HepG2 (cell line): ENCODE measurements around the gene GLDN. TPM values are rescaled to one million over a fixed set of nuclear protein-coding genes. Genes with fewer than 3 reads are reported as not detected.

Experiments
- ARID4A ChIP-seq: sonication (generic); formaldehyde crosslinking; IDR thresholded peaks from 2 replicates; pipeline ENCODE4 v1.5.0; 2020; ENCODE audit warnings: mild to moderate bottlenecking, missing genetic modification reagents, borderline replicate concordance
- BATF2 ChIP-seq: sonication (generic); formaldehyde crosslinking; IDR thresholded peaks from 2 replicates; pipeline ENCODE4 v1.8.0; 2022; ENCODE audit warnings: mild to moderate bottlenecking, missing genetic modification reagents, moderate library complexity
- CEBPB ChIP-seq: IDR thresholded peaks from 2 replicates; pipeline ENCODE4 v1.6.1; 2011; ENCODE audit warnings: low read depth, low read length, improper control_type of control experiment, borderline replicate concordance
- CEBPG ChIP-seq: IDR thresholded peaks from 2 replicates; pipeline ENCODE4 v1.6.1; 2016
- CREM ChIP-seq, 2 experiments: sonication (generic) in 1 of 2; formaldehyde crosslinking in 1 of 2; IDR thresholded peaks; 2 replicates each; pipeline versions ENCODE4 v1.4.0 to v1.6.1; 2016 to 2020; ENCODE audit warnings: antibody characterized with exemption in 1 of 2, mild to moderate bottlenecking in 1 of 2, missing genetic modification reagents in 1 of 2
- DNMT3B ChIP-seq: conservative IDR thresholded peaks from 2 replicates; pipeline ENCODE4 v1.6.1; 2016; ENCODE audit warnings: missing biosample characterization, control low read depth
- EP300 ChIP-seq, 3 experiments: sonication (generic) in 1 of 3; formaldehyde crosslinking in 1 of 3; IDR thresholded peaks; 2 replicates each; pipeline versions ENCODE4 v1.5.1 to v1.6.1; 2011 to 2020; ENCODE audit warnings: low read depth in 2 of 3, low read length in 2 of 3, borderline replicate concordance in 1 of 3, improper control_type of control experiment in 1 of 3, mild to moderate bottlenecking in 1 of 3, missing genetic modification reagents in 1 of 3, moderate library complexity in 1 of 3
- FOSL2 ChIP-seq: sonication (generic); formaldehyde crosslinking; IDR thresholded peaks from 2 replicates; pipeline ENCODE4 v1.4.0; 2020; ENCODE audit warnings: missing genetic modification reagents
- GATA4 ChIP-seq: sonication (generic); IDR thresholded peaks from 2 replicates; pipeline ENCODE4 v1.6.1; 2016; ENCODE audit warnings: antibody characterized with exemption, low read depth, borderline replicate concordance
- HNRNPL ChIP-seq: fragments of 200-400 bp; formaldehyde crosslinking; IDR thresholded peaks from 2 replicates; pipeline ENCODE4 v1.6.1; 2017; ENCODE audit warnings: mild to moderate bottlenecking, low read depth, low read length
- HOXA5 ChIP-seq: sonication (generic); formaldehyde crosslinking; IDR thresholded peaks from 2 replicates; pipeline ENCODE4 v1.4.0; 2020; ENCODE audit warnings: missing genetic modification reagents
- IRF2 ChIP-seq: IDR thresholded peaks from 2 replicates; pipeline ENCODE4 v1.6.1; 2018; ENCODE audit warnings: missing genetic modification reagents, missing compliant biosample characterization
- NR2F2 ChIP-seq: IDR thresholded peaks from 2 replicates; pipeline ENCODE4 v1.6.1; 2012; ENCODE audit warnings: low read depth, inconsistent platforms, borderline replicate concordance
- PATZ1 ChIP-seq: sonication (generic); formaldehyde crosslinking; IDR thresholded peaks from 2 replicates; pipeline ENCODE4 v1.4.0; 2020; ENCODE audit warnings: missing genetic modification reagents
- RBM22 ChIP-seq: fragments of 200-400 bp; formaldehyde crosslinking; optimal IDR thresholded peaks from 2 replicates; pipeline ENCODE3; 2017; ENCODE audit warnings: mild to moderate bottlenecking, low read length, moderate library complexity
- TFE3 ChIP-seq: IDR thresholded peaks from 2 replicates; pipeline ENCODE4 v1.6.1; 2016
- TMF1 ChIP-seq: sonication (generic); formaldehyde crosslinking; IDR thresholded peaks from 2 replicates; pipeline ENCODE4 v1.8.1; 2022; ENCODE audit warnings: low read depth, missing genetic modification reagents
- ZNF274 ChIP-seq: sonication (generic); formaldehyde crosslinking; IDR thresholded peaks from 2 replicates; pipeline ENCODE4 v1.5.1; 2020; ENCODE audit warnings: mild to moderate bottlenecking, missing genetic modification reagents
- ZNF317 ChIP-seq: sonication (generic); formaldehyde crosslinking; IDR thresholded peaks from 2 replicates; pipeline ENCODE4 v1.5.0; 2020; ENCODE audit warnings: mild to moderate bottlenecking, missing genetic modification reagents
- ZNF557 ChIP-seq: sonication (generic); formaldehyde crosslinking; IDR thresholded peaks from 2 replicates; pipeline ENCODE4 v1.4.0; 2020; ENCODE audit warnings: missing genetic modification reagents
- ZNF788 ChIP-seq: sonication (generic); formaldehyde crosslinking; IDR thresholded peaks from 2 replicates; pipeline ENCODE4 v1.5.0; 2020; ENCODE audit warnings: mild to moderate bottlenecking, missing genetic modification reagents, borderline replicate concordance
- polyA plus RNA-seq, 8 experiments: library from polyadenylated mRNA; depleted of rRNA in 3 of 8; stranded (reverse) in 7 of 8; unstranded in 1 of 8; fragments of >200 nt; fragmentation: Illumina TruSeq in 4 of 8; extraction: Trizol in 4 of 8; gene quantifications; 2 replicates each; pipeline versions ENCODE4 v1.2.1 to v1.2.3, GENCODE V29; 2011 to 2016; ENCODE audit warnings: low read depth in 4 of 8, missing spikeins in 1 of 8, mixed read lengths in 1 of 8; ENCODE audit not compliant: insufficient read depth in 1 of 8
- total RNA-seq, 5 experiments: library from RNA; depleted of rRNA; stranded (reverse); fragments of >200 nt; fragmentation: Illumina TruSeq; extraction: Trizol; gene quantifications; 2 replicates each; pipeline ENCODE4 v1.2.3, GENCODE V29; 2016; ENCODE audit warnings: low read depth in 1 of 5

GLDN gene
- total and polyA plus RNA-seq, 2 of the 13 experiments (the other 11 are each of a cell fraction or from before 2014, with no cell fraction given), result 0.86 to 1.0 TPM

- peak; percentile 73; the same call in 1 of the 2 replicates for TF ChIP-seq IRF2 (CRISPR knock-in tag)
- TF ChIP-seq CEBPG (CRISPR knock-in tag), result peak; percentile 81
- TF ChIP-seq CREM (IDR thresholded peaks at IDR 0.05), result peak; percentile 66
- no peak for TF ChIP-seq CREM (CRISPR knock-in tag; IDR thresholded peaks at IDR 0.05)
- TF ChIP-seq PATZ1 (CRISPR knock-in tag), result peak; percentile 69
- no peak for TF ChIP-seq ZNF274 (CRISPR knock-in tag)
- peak; percentile 54; the same call in 1 of the 2 replicates for TF ChIP-seq CEBPB
- TF ChIP-seq NR2F2, result peak; percentile 41; the same call in 1 of the 2 replicates
- TF ChIP-seq FOSL2 (CRISPR knock-in tag), result peak; percentile 79
- TF ChIP-seq BATF2 (CRISPR knock-in tag), result no peak
- peak; percentile 86; the same call in 1 of the 2 replicates for TF ChIP-seq GATA4
- TF ChIP-seq RBM22, result no peak
- TF ChIP-seq ZNF557, result 0 out of 2 replicates have a peak, but pooled peaks have one; percentile 58
- peak; percentile 63 for TF ChIP-seq TFE3 (CRISPR knock-in tag)
- TF ChIP-seq HOXA5 (CRISPR knock-in tag), result 0 out of 2 replicates have a peak, but pooled peaks have one; percentile 37
- TF ChIP-seq TMF1 (CRISPR knock-in tag), result 0 out of 2 replicates have a peak, but pooled peaks have one; percentile 23
- TF ChIP-seq ZNF317 (CRISPR knock-in tag), result 0 out of 2 replicates have a peak, but pooled peaks have one; percentile 35
- TF ChIP-seq ZNF788 (CRISPR knock-in tag), result peak; percentile 73; the same call in 1 of the 2 replicates
- TF ChIP-seq DNMT3B (CRISPR knock-in tag), result no peak
- TF ChIP-seq ARID4A, result peak; percentile 18; the same call in 1 of the 2 replicates
- peak in 1 of 2 experiments; percentile 83; a peak in 2 of 4 replicates for TF ChIP-seq EP300 (IDR thresholded peaks at IDR 0.05; ENCODE audit: low read depth in 2 of 2, low read length in 2 of 2)
- TF ChIP-seq EP300 (CRISPR knock-in tag; IDR thresholded peaks at IDR 0.05; ENCODE audit: borderline replicate concordance), result peak; percentile 75
- TF ChIP-seq HNRNPL, result no peak
These were observed 27.7 kb upstream of the GLDN start (continued) for GRCh38 chr15:51313644-51314280.
